ENCODE results near the gene UROC1. TPM values are rescaled to one million over a fixed set of nuclear protein-coding genes. Genes with fewer than 3 reads are reported as not detected.

UROC1 gene
- total and polyA plus RNA-seq, 2 donors (not counting 1 experiment from before 2014, with no cell fraction given), result not detected

- H3K4me1 Mint-ChIP-seq, result no peaks in the 10 kb centered on the region
- H3K27ac Mint-ChIP-seq, result no peak overlapping the region
- Histone ChIP-seq H3K27me3 (replicated peaks in 1 of 4; ENCODE audit: control extremely low read depth in 1 of 4, control insufficient read depth in 3 of 4, insufficient read depth in 4 of 4, low read length in 3 of 4) (no peaks in the 10 kb centered on the region), H2AFZ (ENCODE audit: insufficient read depth, low read depth, low read length, poor library complexity, severe bottlenecking) (no peak overlapping the region), H3K9me3 (ENCODE audit: control extremely low read depth in 1 of 3, control insufficient read depth in 2 of 3, insufficient read depth in 1 of 3, low read length in 2 of 3) (no peaks in the 10 kb centered on the region), H3K36me3 (replicated peaks in 1 of 2; ENCODE audit: control extremely low read depth in 1 of 2, control insufficient read depth in 1 of 2, extremely low read depth in 1 of 2, insufficient read depth in 2 of 2, low read length in 1 of 2) (peaks cover 1 to 79% of the 10 kb centered on the region in 2 experiments), H3K9ac (ENCODE audit: low read length) (no peak overlapping the region), H3K4me2 (replicated peaks; ENCODE audit: low read depth, low read length, poor library complexity, severe bottlenecking) (no peak overlapping the region), H3K4me3 (ENCODE audit: control extremely low read depth in 1 of 5, extremely low read depth in 1 of 5, insufficient read depth in 1 of 5, low read depth in 2 of 5, low read length in 4 of 5) (no peak overlapping the region), H4K20me1 (ENCODE audit: control insufficient read depth, insufficient read depth, low read length, poor library complexity, severe bottlenecking) (peaks cover 80% of the 10 kb centered on the region), H3K79me2 (ENCODE audit: control insufficient read depth, insufficient read depth, low read length) (peaks cover 26% of the 10 kb centered on the region), H3K4me1 (ENCODE audit: control insufficient read depth in 2 of 2, insufficient read depth in 2 of 2, low read length in 2 of 2) (no peaks in the 10 kb centered on the region), H3K27ac (ENCODE audit: low read length in 2 of 2) (no peak overlapping the region)
- intact Hi-C loops (cut with micrococcal nuclease), result no loop called here
- no peak for ATAC-seq (ENCODE audit: low read depth)
- 96% methylated on average over 5 of the region's 6 CpGs for WGBS (ENCODE audit: insufficient coverage)
- DNase-seq, result no peak
- H3K4me3 Mint-ChIP-seq, result no peak overlapping the region
- POLR2A ChIA-PET, result no interaction called here
- CTCF ChIA-PET, result no interaction called here
- no peak for TF ChIP-seq EZH2 (IDR thresholded peaks at IDR 0.05; ENCODE audit: borderline replicate concordance, insufficient read depth, low read depth, low read length, poor library complexity, severe bottlenecking)
- TF ChIP-seq CTCF (IDR thresholded peaks at IDR 0.05), result no peak
- no peaks in the 10 kb centered on the region for H3K9me3 Mint-ChIP-seq (ENCODE audit: insufficient read depth)
- no peaks in the 10 kb centered on the region for H3K27me3 Mint-ChIP-seq
Observed at GRCh38 chr3:126454437-126455198, 63.0 kb downstream of the UROC1 start.

GRCh38 chr3:126454025-126454424 is 63.5 kb downstream of the UROC1 start:
- Histone ChIP-seq H3K4me3 (ENCODE audit: control extremely low read depth in 1 of 5, extremely low read depth in 1 of 5, insufficient read depth in 1 of 5, low read depth in 2 of 5, low read length in 4 of 5) (no peak overlapping the region), H3K4me1 (ENCODE audit: control insufficient read depth in 2 of 2, insufficient read depth in 2 of 2, low read length in 2 of 2) (no peaks in the 10 kb centered on the region), H2AFZ (ENCODE audit: insufficient read depth, low read depth, low read length, poor library complexity, severe bottlenecking) (no peak overlapping the region), H3K9ac (ENCODE audit: low read length) (no peak overlapping the region), H3K79me2 (ENCODE audit: control insufficient read depth, insufficient read depth, low read length) (peaks cover 21% of the 10 kb centered on the region), H3K4me2 (replicated peaks; ENCODE audit: low read depth, low read length, poor library complexity, severe bottlenecking) (no peak overlapping the region), H3K36me3 (replicated peaks in 1 of 2; ENCODE audit: control extremely low read depth in 1 of 2, control insufficient read depth in 1 of 2, extremely low read depth in 1 of 2, insufficient read depth in 2 of 2, low read length in 1 of 2) (peaks cover 1 to 79% of the 10 kb centered on the region in 2 experiments), H3K9me3 (ENCODE audit: control extremely low read depth in 1 of 3, control insufficient read depth in 2 of 3, insufficient read depth in 1 of 3, low read length in 2 of 3) (no peaks in the 10 kb centered on the region), H3K27ac (ENCODE audit: low read length in 2 of 2) (no peak overlapping the region), H3K27me3 (replicated peaks in 1 of 4; ENCODE audit: control extremely low read depth in 1 of 4, control insufficient read depth in 3 of 4, insufficient read depth in 4 of 4, low read length in 3 of 4) (no peaks in the 10 kb centered on the region), H4K20me1 (ENCODE audit: control insufficient read depth, insufficient read depth, low read length, poor library complexity, severe bottlenecking) (peaks cover 78% of the 10 kb centered on the region)
- ChIA-PET POLR2A (no interaction called here), CTCF (no interaction called here)
- Mint-ChIP-seq H3K9me3 (ENCODE audit: insufficient read depth) (no peaks in the 10 kb centered on the region), H3K27me3 (no peaks in the 10 kb centered on the region), H3K4me1 (no peaks in the 10 kb centered on the region), H3K27ac (no peak overlapping the region), H3K4me3 (no peak overlapping the region)
- intact Hi-C loops (cut with micrococcal nuclease), result no loop called here
- DNase-seq (no peak), ATAC-seq (ENCODE audit: low read depth) (no peak)
- no peak for TF ChIP-seq CTCF (IDR thresholded peaks at IDR 0.05)
- no peak for TF ChIP-seq EZH2 (IDR thresholded peaks at IDR 0.05; ENCODE audit: borderline replicate concordance, insufficient read depth, low read depth, low read length, poor library complexity, severe bottlenecking)
- WGBS (ENCODE audit: insufficient coverage), result no CpG with 5 or more reads among the region's 1 CpG
